Activated CD8-positive, alpha-beta T cell treated with anti-CD3 and anti-CD28 coated beads for 36 hours (primary cell): Measurements from ENCODE around the gene PIK3C2G. TPM values are rescaled to one million over a fixed set of nuclear protein-coding genes. Genes with fewer than 3 reads are reported as not detected.

Experiments
- ATAC-seq: fragments of 200-7000 bp; cut with Tn5 transposase; one replicate; pipeline ENCODE4 v1.10.0; 2021; ENCODE audit warnings: mild to moderate bottlenecking, moderate library complexity
- CTCF ChIA-PET: fragments of 350-600 bp; sonication (Branson Sonifier 250); formaldehyde crosslinking; loops from one replicate; lab custom pipeline; 2021; ENCODE audit warnings: antibody characterized with exemption; lab: Charles Lee
- POLR2A ChIA-PET: fragments of 350-600 bp; sonication (Branson Sonifier 250); formaldehyde crosslinking; loops from one replicate; lab custom pipeline; 2021; ENCODE audit warnings: antibody characterized with exemption; lab: Charles Lee
- DNase-seq: peaks from one replicate; pipeline ENCODE4 v3.0.0-alpha.2; 2020
- H3K27ac Mint-ChIP-seq: one replicate; pipeline ENCODE4 v1.8.0; 2021; ENCODE audit warnings: mild to moderate bottlenecking, mixed read lengths
- H3K27me3 Mint-ChIP-seq: one replicate; pipeline ENCODE4 v1.8.0; 2021; ENCODE audit warnings: mixed read lengths
- H3K36me3 Mint-ChIP-seq: one replicate; pipeline ENCODE4 v1.8.0; 2021; ENCODE audit warnings: low read depth, mixed read lengths
- H3K4me1 Mint-ChIP-seq: one replicate; pipeline ENCODE4 v1.8.0; 2021; ENCODE audit warnings: low read depth, mixed read lengths
- H3K4me3 Mint-ChIP-seq: one replicate; pipeline ENCODE4 v1.8.0; 2021; ENCODE audit warnings: mild to moderate bottlenecking, moderate library complexity, mixed read lengths
- H3K9me3 Mint-ChIP-seq: one replicate; pipeline ENCODE4 v1.8.0; 2021; ENCODE audit warnings: mixed read lengths
- CTCF ChIP-seq: fragments of 200-600 bp; IDR thresholded peaks from one replicate; pipeline ENCODE4 v1.8.0; 2022; ENCODE audit warnings: antibody characterized with exemption, mild to moderate bottlenecking
- intact Hi-C: fragments of 100-400 bp; cut with micrococcal nuclease; formaldehyde crosslinking; loops from one replicate; pipeline ENCODE4 v1.10.0; 2022
- total RNA-seq, 2 experiments: library from RNA; stranded (reverse); gene quantifications; one replicate each; pipeline ENCODE4 v1.2.3, GENCODE V29; 2021

PIK3C2G gene
- total RNA-seq, 2 experiments from 2014 or later, result not detected

- ATAC-seq, result no peak
- POLR2A ChIA-PET, result interaction anchor here (0.6 kb wide), 1 partner anchor 158 kb away, joined by 3 read pairs; no protein-coding TSS in a partner anchor
- no peaks in the 10 kb centered on the region for H3K4me1 Mint-ChIP-seq
- H3K4me3 Mint-ChIP-seq, result no peak overlapping the region
- H3K9me3 Mint-ChIP-seq, result no peaks in the 10 kb centered on the region
- DNase-seq, result no peak
- no peak overlapping the region for H3K27ac Mint-ChIP-seq
- no peak for TF ChIP-seq CTCF
- CTCF ChIA-PET, result no interaction called here
- intact Hi-C loops, result no loop called here
- no peaks in the 10 kb centered on the region for H3K27me3 Mint-ChIP-seq
- no peaks in the 10 kb centered on the region for H3K36me3 Mint-ChIP-seq
Observed at GRCh38 chr12:18476861-18477260, 215.5 kb downstream of the PIK3C2G start.

DNA sequence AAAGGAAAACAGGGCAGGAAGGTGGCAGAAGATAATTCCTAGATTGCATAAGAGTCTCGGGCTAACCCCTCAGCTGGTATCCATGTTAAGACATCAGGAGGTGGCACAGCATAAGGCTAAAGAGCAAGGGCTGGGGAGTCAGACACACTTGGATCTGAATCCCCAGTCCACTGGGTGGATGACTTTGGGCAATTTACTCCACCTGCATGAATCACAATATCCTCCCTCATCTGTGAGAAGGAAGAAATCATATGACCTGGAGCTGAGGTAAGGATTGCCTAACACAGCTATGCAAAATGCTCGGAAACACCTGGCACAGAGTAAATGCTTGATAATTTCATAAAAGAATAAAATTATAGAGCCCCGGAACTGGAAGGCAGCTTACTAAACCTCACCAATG lies 217.9 kb downstream of the PIK3C2G start:
- ATAC-seq, result no peak
- Mint-ChIP-seq H3K9me3 (peaks cover 2% of the 10 kb centered on the region), H3K4me3 (no peak overlapping the region), H3K27ac (no peak overlapping the region), H3K27me3 (no peaks in the 10 kb centered on the region), H3K36me3 (no peaks in the 10 kb centered on the region), H3K4me1 (no peaks in the 10 kb centered on the region)
- POLR2A ChIA-PET, result no interaction called here
- DNase-seq, result no peak
- TF ChIP-seq CTCF, result no peak
- intact Hi-C loops, result no loop called here
- CTCF ChIA-PET, result no interaction called here

DNA sequence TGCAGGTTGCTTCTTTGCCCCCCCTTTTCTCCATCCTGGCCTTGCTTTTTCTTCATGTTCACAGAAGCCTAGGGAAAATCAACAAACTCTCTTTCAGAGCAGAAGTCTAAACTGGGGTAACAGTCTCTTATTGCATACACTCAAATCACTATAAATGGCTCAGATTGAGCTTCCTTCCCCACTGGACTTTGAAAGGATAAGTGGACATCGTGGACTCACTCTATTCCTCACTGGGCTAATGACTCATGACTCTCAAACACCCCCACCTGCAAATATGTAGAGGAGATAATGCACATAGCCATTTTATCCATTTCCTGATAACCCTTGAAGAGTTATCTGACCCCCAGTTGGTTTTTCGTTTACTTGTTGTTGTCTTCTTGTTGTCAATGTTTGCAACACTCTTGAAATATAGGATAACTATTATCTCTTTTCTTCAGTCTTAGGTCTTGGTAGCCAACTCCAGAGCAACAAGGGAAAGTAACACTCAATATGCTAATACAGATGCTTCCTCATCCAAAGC lies 221.3 kb downstream of the PIK3C2G start:
- ATAC-seq (no peak), DNase-seq (no peak)
- H3K4me3 Mint-ChIP-seq, result no peak overlapping the region
- ChIA-PET CTCF (no interaction called here), POLR2A (no interaction called here)
- intact Hi-C loops, result no loop called here
- H3K36me3 Mint-ChIP-seq, result no peaks in the 10 kb centered on the region
- TF ChIP-seq CTCF, result no peak
- no peaks in the 10 kb centered on the region for H3K4me1 Mint-ChIP-seq
- H3K9me3 Mint-ChIP-seq, result peaks cover 2% of the 10 kb centered on the region
- no peaks in the 10 kb centered on the region for H3K27me3 Mint-ChIP-seq
- H3K27ac Mint-ChIP-seq, result no peak overlapping the region

- CTCF ChIA-PET, result no interaction called here
- Mint-ChIP-seq H3K27me3 (no peaks in the 10 kb centered on the region), H3K36me3 (no peaks in the 10 kb centered on the region), H3K4me1 (no peaks in the 10 kb centered on the region), H3K9me3 (peaks cover 2% of the 10 kb centered on the region), H3K27ac (no peak overlapping the region), H3K4me3 (no peak overlapping the region)
- intact Hi-C loops, result no loop called here
- ATAC-seq (no peak), DNase-seq (no peak)
- no peak for TF ChIP-seq CTCF
- POLR2A ChIA-PET, result no interaction called here
Observed at GRCh38 chr12:18483698-18484325, 222.5 kb downstream of the PIK3C2G start.

DNA sequence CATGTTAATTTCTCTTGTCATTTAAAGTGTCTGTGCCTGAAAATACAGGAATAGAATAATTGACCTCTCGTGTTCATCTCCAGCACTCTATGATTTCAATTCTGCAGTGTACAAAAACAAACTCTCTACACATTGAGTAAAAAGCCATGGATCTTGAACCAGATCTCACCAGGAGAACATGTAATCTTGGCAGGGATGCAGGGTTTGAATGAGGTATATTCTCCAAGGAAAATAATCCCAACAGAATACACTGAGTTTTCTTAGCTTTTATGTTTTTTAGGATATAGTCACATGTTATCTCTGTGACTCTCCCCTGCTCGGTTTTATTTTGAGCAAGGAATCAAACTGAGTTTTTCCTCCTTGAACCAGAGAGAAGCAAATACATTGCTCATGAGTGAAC lies 224.7 kb downstream of the PIK3C2G start:
- ChIA-PET CTCF (no interaction called here), POLR2A (no interaction called here)
- no peaks in the 10 kb centered on the region for H3K4me1 Mint-ChIP-seq
- intact Hi-C loops, result no loop called here
- no peak for ATAC-seq
- H3K4me3 Mint-ChIP-seq, result no peak overlapping the region
- peaks cover 2% of the 10 kb centered on the region for H3K9me3 Mint-ChIP-seq
- DNase-seq, result no peak
- H3K27ac Mint-ChIP-seq, result no peak overlapping the region
- H3K36me3 Mint-ChIP-seq, result no peaks in the 10 kb centered on the region
- no peak for TF ChIP-seq CTCF
- H3K27me3 Mint-ChIP-seq, result no peaks in the 10 kb centered on the region
